ENCODE measurements around the gene SLC4A3.

DNA sequence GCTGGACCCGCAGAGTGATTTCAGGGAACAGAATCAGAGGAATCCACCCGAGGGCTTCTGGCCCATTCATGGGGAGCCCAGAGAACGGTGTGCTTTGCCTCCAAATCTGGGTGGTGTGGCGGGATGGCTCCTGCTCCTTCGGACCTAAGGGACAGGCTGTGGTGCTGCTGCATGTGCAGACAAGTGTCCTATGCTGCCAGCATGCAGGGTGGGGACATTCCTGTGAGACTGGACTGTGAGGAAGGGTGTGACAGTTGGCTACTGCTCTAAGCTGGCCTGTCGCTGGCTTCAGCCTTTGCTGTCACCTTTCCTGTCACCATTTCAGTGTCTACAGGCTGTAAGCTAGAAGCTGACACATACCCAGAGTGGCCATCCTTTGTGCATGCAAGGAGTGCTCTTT lies 2.9 kb upstream of the SLC4A3 start:
- TF ChIP-seq, protein P1, sequence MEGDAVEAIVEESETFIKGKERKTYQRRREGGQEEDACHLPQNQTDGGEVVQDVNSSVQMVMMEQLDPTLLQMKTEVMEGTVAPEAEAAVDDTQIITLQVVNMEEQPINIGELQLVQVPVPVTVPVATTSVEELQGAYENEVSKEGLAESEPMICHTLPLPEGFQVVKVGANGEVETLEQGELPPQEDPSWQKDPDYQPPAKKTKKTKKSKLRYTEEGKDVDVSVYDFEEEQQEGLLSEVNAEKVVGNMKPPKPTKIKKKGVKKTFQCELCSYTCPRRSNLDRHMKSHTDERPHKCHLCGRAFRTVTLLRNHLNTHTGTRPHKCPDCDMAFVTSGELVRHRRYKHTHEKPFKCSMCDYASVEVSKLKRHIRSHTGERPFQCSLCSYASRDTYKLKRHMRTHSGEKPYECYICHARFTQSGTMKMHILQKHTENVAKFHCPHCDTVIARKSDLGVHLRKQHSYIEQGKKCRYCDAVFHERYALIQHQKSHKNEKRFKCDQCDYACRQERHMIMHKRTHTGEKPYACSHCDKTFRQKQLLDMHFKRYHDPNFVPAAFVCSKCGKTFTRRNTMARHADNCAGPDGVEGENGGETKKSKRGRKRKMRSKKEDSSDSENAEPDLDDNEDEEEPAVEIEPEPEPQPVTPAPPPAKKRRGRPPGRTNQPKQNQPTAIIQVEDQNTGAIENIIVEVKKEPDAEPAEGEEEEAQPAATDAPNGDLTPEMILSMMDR (IDR thresholded peaks at IDR 0.05): no peak
- no peak for TF ChIP-seq EZH2phosphoT487 (IDR thresholded peaks at IDR 0.05)

All from neural progenitor cell (in vitro differentiated cells).